ENCODE results near the gene MEX3A. TPM values are rescaled to one million over a fixed set of nuclear protein-coding genes. Genes with fewer than 3 reads are reported as not detected.

MEX3A gene
- total RNA-seq, 1 experiment from 2014 or later = 52.7 TPM

- no peak overlapping the region for H3K4me3 ChIP-seq (ENCODE audit: insufficient read depth, low read depth, low read length)
- no peaks in the 10 kb centered on the region for H3K36me3 ChIP-seq (replicated peaks; ENCODE audit: control insufficient read depth, insufficient read depth, low read length)
- peaks cover 2% of the 10 kb centered on the region; the same call in 1 of the 2 replicates for H3K27me3 ChIP-seq (ENCODE audit: control insufficient read depth, insufficient read depth, low read length)
- no peak for DNase-seq
Measured at GRCh38 chr1:156113282-156113950, 31.2 kb upstream of the MEX3A start.

- H3K36me3 ChIP-seq (replicated peaks; ENCODE audit: control insufficient read depth, insufficient read depth, low read length) = no peaks in the 10 kb centered on the region
- no peak for DNase-seq
- peaks cover 2% of the 10 kb centered on the region; the same call in 1 of the 2 replicates for H3K27me3 ChIP-seq (ENCODE audit: control insufficient read depth, insufficient read depth, low read length)
Measured at GRCh38 chr1:156112276-156113137, 30.2 kb upstream of the MEX3A start.

DNA sequence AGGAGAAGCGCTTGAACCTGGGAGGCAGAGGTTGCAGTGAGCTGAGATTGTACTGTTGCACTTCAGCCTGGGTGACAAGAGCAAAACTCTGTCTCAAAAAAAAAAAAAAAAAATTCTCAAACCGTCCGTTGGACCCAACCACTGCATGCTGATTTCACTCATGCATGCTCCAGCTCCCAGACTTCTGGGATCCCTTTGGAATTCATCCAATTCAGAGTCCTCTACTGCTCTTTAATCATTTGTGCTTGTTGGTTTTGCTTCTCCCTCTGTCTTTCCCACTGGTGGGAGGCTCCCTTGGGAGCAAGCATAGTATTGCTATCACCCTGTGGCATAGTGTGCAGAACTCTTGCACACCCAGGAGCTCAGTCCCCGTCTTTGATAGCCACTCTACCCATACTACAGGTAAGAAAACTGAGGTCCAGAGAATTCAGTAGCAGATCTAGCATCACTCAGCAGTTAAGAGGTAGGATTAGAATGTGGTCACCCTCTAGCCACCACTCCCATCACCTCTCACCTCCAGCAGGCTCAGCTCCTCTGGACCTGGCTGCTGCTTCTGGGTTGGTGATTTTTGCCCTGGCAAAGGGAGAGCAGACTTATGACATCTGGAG is 29.2 kb upstream of the MEX3A start:
- DNase-seq = no peak
- Histone ChIP-seq H3K36me3 (replicated peaks; ENCODE audit: control insufficient read depth, insufficient read depth, low read length) (no peaks in the 10 kb centered on the region), H3K4me3 (ENCODE audit: insufficient read depth, low read depth, low read length) (no peak overlapping the region), H3K27me3 (ENCODE audit: control insufficient read depth, insufficient read depth, low read length) (peaks cover 2% of the 10 kb centered on the region; the same call in 1 of the 2 replicates)

More at GRCh38 chr1:156112276-156113137, 30.2 kb upstream of the MEX3A start:
- no peak overlapping the region for H3K4me3 ChIP-seq (ENCODE audit: insufficient read depth, low read depth, low read length)

- no peaks in the 10 kb centered on the region for H3K36me3 ChIP-seq (replicated peaks; ENCODE audit: control insufficient read depth, insufficient read depth, low read length)
- no peaks in the 10 kb centered on the region; the same call in 1 of the 2 replicates for H3K27me3 ChIP-seq (ENCODE audit: control insufficient read depth, insufficient read depth, low read length)
- no peak for DNase-seq
- H3K4me3 ChIP-seq (ENCODE audit: insufficient read depth, low read depth, low read length) = no peak overlapping the region
Measured at GRCh38 chr1:156110252-156110651, 28.0 kb upstream of the MEX3A start.

GRCh38 chr1:156108664-156109241 is 26.5 kb upstream of the MEX3A start:
- Histone ChIP-seq H3K36me3 (replicated peaks; ENCODE audit: control insufficient read depth, insufficient read depth, low read length) (no peaks in the 10 kb centered on the region), H3K4me3 (ENCODE audit: insufficient read depth, low read depth, low read length) (no peak overlapping the region), H3K27me3 (ENCODE audit: control insufficient read depth, insufficient read depth, low read length) (no peaks in the 10 kb centered on the region)
- DNase-seq = no peak

GRCh38 chr1:156108057-156108456 is 25.8 kb upstream of the MEX3A start:
- Histone ChIP-seq H3K27me3 (ENCODE audit: control insufficient read depth, insufficient read depth, low read length) (no peaks in the 10 kb centered on the region), H3K36me3 (replicated peaks; ENCODE audit: control insufficient read depth, insufficient read depth, low read length) (no peaks in the 10 kb centered on the region), H3K4me3 (ENCODE audit: insufficient read depth, low read depth, low read length) (no peak overlapping the region)
- DNase-seq = no peak

DNA sequence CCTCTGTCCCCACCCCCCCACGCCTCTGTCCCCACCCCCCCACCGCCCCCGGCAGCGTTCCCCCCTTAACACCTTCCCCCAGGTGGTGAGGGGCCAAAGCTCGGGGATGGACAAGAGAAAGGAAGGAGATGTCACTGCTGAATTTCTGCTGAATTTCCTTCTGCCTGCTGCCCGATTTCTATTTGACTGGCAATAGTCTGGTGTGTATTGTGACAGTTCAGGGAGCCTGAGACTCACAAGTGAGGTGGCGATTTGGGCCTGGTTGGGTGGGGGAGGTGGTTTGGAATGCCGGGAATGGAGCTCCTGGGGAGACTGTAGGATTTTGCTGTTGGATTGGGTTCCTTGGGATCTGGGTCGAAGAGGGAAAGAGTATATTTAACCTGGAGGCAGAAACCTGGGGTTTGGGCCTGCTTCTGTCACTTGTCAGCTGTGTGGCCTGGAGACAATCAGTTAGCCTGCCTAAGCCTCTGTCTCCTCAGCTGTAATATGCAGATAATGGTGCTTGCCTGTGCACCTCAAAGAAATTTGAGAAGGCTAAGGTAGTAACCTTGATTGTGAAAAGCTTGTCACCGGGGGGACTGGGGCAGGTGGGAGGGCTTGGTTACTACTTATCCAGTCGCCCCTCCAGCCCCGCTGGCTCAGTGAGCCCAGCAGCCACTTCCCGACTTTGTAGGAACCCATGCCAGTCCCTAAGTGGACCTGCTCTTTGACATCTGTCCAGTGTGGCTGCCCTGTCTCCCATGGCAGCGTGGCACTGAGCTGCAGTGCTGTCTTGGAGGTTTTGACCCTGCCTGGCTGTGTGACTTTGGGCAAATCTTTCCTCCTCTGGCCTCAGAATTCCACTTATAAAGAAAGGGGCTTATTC is 24.6 kb upstream of the MEX3A start:
- DNase-seq = peak; percentile 89
- peak overlapping the region; percentile 55 for H3K4me3 ChIP-seq (ENCODE audit: insufficient read depth, low read depth, low read length)
- no peaks in the 10 kb centered on the region for H3K27me3 ChIP-seq (ENCODE audit: control insufficient read depth, insufficient read depth, low read length)
- no peaks in the 10 kb centered on the region for H3K36me3 ChIP-seq (replicated peaks; ENCODE audit: control insufficient read depth, insufficient read depth, low read length)

- Histone ChIP-seq H3K36me3 (replicated peaks; ENCODE audit: control insufficient read depth, insufficient read depth, low read length) (no peaks in the 10 kb centered on the region), H3K4me3 (ENCODE audit: insufficient read depth, low read depth, low read length) (no peak overlapping the region), H3K27me3 (ENCODE audit: control insufficient read depth, insufficient read depth, low read length) (no peaks in the 10 kb centered on the region)
- DNase-seq = peak; percentile 78
Measured at GRCh38 chr1:156104861-156105832, 22.9 kb upstream of the MEX3A start.

DNA sequence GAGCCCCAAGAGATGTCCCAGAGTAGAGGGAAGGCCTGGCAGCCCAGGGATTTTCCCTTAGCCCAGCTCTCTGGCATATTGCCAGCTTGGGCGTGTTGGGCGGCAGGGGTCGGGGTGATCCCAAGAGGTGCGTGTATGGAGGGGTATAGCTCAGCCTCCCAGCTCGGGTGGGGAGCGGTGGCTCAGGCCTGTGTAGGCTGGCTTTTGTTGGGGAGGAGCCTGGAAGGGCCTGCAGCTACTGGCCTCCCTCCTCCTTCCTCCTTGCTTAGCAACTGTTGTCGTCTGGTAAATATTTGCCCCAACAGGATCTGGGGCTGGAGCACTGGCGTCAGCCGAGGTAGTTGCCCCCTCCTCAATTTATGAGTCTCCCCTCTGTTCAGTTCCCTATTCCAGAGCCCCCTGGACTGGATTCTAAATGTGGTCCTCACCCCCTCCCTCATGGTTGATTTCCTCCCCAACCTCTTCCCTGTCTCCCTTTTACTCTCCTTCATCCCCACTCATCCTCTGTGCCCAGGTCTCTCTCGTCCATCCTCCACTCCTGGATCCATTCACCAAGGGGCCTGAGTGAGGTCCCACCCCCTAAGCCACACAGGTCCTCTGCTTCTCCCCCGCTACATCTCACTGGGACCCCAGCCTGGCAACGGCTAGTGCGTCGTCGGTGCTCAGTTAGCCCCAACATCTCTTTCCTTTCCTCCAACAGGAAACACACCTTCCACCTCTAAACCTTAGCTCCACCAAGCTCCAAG is 22.0 kb upstream of the MEX3A start:
- DNase-seq = peak; percentile 75
- Histone ChIP-seq H3K36me3 (replicated peaks; ENCODE audit: control insufficient read depth, insufficient read depth, low read length) (no peaks in the 10 kb centered on the region), H3K4me3 (ENCODE audit: insufficient read depth, low read depth, low read length) (no peak overlapping the region), H3K27me3 (ENCODE audit: control insufficient read depth, insufficient read depth, low read length) (no peaks in the 10 kb centered on the region)

DNA sequence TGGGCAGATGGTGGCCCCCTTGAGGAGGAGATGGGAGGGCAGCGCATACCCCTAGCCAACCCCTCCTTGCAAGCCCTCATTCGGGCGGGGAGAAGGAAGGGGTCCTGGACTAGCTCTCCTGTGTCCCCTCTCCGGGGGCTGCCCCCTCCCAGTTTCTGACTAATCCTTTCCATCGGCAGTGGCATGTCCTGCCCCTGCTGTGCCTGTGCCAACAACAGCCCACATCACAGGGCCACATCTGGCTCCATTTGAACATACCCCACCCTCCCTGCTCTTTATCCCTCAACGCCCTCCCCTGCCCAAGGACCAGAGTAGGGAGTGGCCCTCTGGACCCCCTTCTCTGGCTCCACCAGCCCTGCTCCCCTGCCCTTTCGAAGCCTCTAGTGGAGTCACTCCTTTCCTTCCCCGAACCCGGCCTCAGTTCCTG is 21.3 kb upstream of the MEX3A start:
- no peaks in the 10 kb centered on the region for H3K27me3 ChIP-seq (ENCODE audit: control insufficient read depth, insufficient read depth, low read length)
- H3K4me3 ChIP-seq (ENCODE audit: insufficient read depth, low read depth, low read length) = no peak overlapping the region
- DNase-seq = peak; percentile 65
- H3K36me3 ChIP-seq (replicated peaks; ENCODE audit: control insufficient read depth, insufficient read depth, low read length) = no peaks in the 10 kb centered on the region

DNA sequence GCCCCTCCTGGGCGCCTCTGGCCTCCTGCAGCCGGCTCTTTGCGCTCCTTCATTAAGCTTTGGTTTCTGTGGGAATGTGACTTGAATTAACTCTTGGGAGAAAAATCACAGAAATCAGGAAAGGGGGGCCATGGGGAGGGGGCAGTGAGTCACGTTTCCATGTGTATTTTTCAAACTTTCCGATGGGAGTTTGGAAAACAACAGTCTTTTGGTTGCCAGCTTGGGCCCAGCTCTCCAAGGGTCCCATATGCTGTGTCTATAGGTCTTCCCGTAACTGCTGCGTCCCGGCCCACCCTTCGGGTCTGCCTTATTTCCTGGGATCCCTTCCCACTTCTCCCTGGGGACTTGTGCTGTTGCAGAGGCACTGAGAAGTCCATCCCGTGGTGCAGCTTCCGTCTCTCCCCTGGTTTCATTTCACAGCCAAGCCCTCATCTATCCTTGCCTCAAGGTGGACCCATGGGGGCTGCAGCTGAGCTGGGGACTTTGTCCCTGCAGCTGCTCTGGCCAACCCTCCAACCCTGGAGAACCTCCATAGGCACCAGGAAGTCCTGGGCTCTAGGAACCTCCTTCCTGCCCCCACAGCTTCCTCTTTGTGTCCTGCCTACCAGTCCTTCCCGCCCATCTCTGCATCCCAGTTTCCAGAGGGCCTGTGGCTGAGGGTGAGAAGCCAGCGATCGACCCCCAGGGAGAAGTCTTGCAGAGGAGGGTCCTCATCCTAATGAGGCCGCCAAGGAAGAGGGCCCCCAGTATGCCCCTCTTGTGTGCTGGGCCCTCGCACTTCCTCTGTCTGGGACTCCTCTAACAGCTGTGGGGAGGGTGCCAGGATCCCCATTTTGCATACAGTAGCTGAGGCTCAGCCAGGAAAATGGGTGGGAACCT is 20.6 kb upstream of the MEX3A start:
- Histone ChIP-seq H3K4me3 (ENCODE audit: insufficient read depth, low read depth, low read length) (no peak overlapping the region), H3K27me3 (ENCODE audit: control insufficient read depth, insufficient read depth, low read length) (no peaks in the 10 kb centered on the region), H3K36me3 (replicated peaks; ENCODE audit: control insufficient read depth, insufficient read depth, low read length) (no peaks in the 10 kb centered on the region)
- DNase-seq = peak; percentile 48

DNA sequence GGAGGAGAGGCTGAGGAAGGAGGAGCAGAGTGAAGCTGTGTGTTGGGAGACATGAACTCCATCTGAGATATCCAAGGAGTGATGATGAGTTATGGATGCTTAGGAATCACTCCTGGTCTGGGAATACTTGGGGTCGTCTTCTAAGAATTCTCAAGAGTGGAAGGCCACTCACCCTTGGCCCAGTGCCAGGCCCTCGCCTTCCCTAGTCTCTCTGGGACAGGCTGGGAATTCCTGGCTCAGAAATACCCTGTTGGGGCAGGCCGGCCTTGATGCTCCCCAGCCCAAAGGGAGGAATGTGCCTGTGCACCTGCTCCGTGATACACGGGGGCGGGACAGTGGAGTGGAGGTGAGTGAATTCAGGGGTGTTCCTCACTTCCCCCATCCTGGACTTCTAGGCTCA is 19.6 kb upstream of the MEX3A start:
- no peak overlapping the region for H3K4me3 ChIP-seq (ENCODE audit: insufficient read depth, low read depth, low read length)
- H3K36me3 ChIP-seq (replicated peaks; ENCODE audit: control insufficient read depth, insufficient read depth, low read length) = no peaks in the 10 kb centered on the region
- DNase-seq = peak; percentile 45
- H3K27me3 ChIP-seq (ENCODE audit: control insufficient read depth, insufficient read depth, low read length) = no peaks in the 10 kb centered on the region
